Prostate gland (tissue), 2 donors: ENCODE measurements around the gene MTA1.

Source experiments
- POLR2A ChIP-seq: fragments of 450-650 bp; IDR thresholded peaks from one replicate; pipeline ENCODE4 v1.6.1; 2016; ENCODE audit warnings: antibody characterized with exemption, mild to moderate bottlenecking
- POLR2AphosphoS5 ChIP-seq: sonication (generic); formaldehyde crosslinking; IDR thresholded peaks from one replicate; pipeline ENCODE4 v1.6.1; 2017; ENCODE audit warnings: antibody characterized with exemption
- TF ChIP-seq, protein P1 (sequence below), 4 experiments: fragments of 200-600 bp in 2 of 4; fragments of 450-650 bp in 2 of 4; sonication (generic) in 2 of 4; IDR thresholded peaks; 1 replicate in 3 of 4; 2 replicates in 1 of 4; pipeline ENCODE4 v1.5.1; 2016 to 2019; ENCODE audit warnings: antibody characterized with exemption in 4 of 4, mild to moderate bottlenecking in 2 of 4, moderate library complexity in 2 of 4

DNA sequence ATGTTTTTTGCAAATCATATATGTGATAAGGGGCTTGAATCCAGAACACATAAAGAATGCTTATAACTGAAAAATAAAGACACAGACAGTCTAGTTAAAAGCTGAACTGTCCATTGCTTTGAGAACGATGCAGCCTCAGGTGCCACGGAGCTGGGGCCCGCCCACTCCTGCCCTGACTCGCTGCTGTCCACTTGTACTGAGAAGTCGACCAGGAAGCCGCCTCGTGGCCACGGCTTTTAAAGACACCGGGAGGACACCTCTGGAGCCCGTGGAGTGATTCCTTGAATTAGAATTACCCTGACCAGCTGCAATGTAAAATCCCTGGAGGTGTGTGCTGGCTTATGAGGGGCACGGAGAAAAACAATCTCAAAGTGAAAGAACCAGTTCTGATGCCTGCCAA, 45.2 kb upstream of the MTA1 start:
- TF ChIP-seq, protein P1, sequence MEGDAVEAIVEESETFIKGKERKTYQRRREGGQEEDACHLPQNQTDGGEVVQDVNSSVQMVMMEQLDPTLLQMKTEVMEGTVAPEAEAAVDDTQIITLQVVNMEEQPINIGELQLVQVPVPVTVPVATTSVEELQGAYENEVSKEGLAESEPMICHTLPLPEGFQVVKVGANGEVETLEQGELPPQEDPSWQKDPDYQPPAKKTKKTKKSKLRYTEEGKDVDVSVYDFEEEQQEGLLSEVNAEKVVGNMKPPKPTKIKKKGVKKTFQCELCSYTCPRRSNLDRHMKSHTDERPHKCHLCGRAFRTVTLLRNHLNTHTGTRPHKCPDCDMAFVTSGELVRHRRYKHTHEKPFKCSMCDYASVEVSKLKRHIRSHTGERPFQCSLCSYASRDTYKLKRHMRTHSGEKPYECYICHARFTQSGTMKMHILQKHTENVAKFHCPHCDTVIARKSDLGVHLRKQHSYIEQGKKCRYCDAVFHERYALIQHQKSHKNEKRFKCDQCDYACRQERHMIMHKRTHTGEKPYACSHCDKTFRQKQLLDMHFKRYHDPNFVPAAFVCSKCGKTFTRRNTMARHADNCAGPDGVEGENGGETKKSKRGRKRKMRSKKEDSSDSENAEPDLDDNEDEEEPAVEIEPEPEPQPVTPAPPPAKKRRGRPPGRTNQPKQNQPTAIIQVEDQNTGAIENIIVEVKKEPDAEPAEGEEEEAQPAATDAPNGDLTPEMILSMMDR (IDR thresholded peaks at IDR 0.05) = peak in 1 of 4 experiments; percentile 30
- no peak for TF ChIP-seq POLR2A
- TF ChIP-seq POLR2AphosphoS5 = no peak
